ENCODE results near the gene TPCN2. TPM values are rescaled to one million over a fixed set of nuclear protein-coding genes. Genes with fewer than 3 reads are reported as not detected.

The TPCN2 gene
- total and polyA plus RNA-seq, 11 donors = 4.1 to 17.6 (median 7.5) TPM

GRCh38 chr11:69135420-69136363 lies 87.0 kb downstream of the TPCN2 start:
- DNase-seq (no peak), ATAC-seq (no peak)
- peaks cover 0 to 9% (median 2%) of the 10 kb centered on the region in 12 donors for H3K9me3 ChIP-seq
- WGBS, 4 donors = 86 to 89% (median 88%) methylated on average over 13 to 14 of the region's 14 CpGs
- intact Hi-C loops (cut with DNase I) = loop anchor here in 5 of 10 donors (10.0 kb wide), 6 partner anchors 69 to 359 kb away; partner anchors contain the start of gene MYEOV (in 2 of the 5)
- no peak overlapping the region for H3K27ac ChIP-seq
- H3K4me1 ChIP-seq = peaks cover 0 to 14% (median 13%) of the 10 kb centered on the region in 12 donors
- H3K36me3 ChIP-seq = no peaks in the 10 kb centered on the region
- H3K4me3 ChIP-seq = no peak overlapping the region
- TF ChIP-seq POLR2A (IDR thresholded peaks at IDR 0.05) (no peak), CTCF (IDR thresholded peaks at IDR 0.05) (no peak)
- no peaks in the 10 kb centered on the region for H3K27me3 ChIP-seq

DNA sequence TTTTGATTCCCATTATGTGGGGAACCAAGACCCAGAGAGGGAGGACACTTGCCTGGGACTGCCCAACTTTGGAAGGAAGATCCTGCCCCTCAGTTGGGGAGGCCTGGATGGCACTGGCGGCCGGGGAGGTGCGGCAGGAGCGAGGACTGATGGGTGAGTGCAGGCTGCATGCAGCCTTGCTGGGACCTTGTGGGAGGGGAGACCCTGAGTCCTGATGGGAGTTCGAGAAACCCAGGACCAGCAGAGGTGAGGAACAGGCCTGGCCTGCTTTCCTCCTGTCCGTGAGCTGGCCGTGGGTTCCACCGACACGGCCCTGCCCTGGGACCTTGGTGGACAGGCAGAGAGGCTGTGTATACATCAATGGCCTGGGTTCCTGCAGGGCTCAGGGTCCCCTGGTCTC lies 87.7 kb downstream of the TPCN2 start:
- WGBS, 4 donors = 85 to 99% (median 97%) methylated on average over 5 to 9 of the region's 9 CpGs
- ATAC-seq = no peak
- intact Hi-C loops (cut with DNase I) = loop anchor here in 5 of 10 donors (10.0 kb wide), 6 partner anchors 68 to 358 kb away; partner anchors contain the start of gene MYEOV (in 2 of the 5)
- Histone ChIP-seq H3K4me1 (peaks cover 0 to 6% (median 6%) of the 10 kb centered on the region in 12 donors), H3K9me3 (peaks cover 0 to 9% (median 2%) of the 10 kb centered on the region in 12 donors), H3K27ac (no peak overlapping the region), H3K36me3 (no peaks in the 10 kb centered on the region), H3K4me3 (no peak overlapping the region), H3K27me3 (no peaks in the 10 kb centered on the region)
- DNase-seq = no peak
- TF ChIP-seq CTCF (IDR thresholded peaks at IDR 0.05) (no peak), POLR2A (IDR thresholded peaks at IDR 0.05) (no peak)

- TF ChIP-seq POLR2A (IDR thresholded peaks at IDR 0.05) (no peak), CTCF (IDR thresholded peaks at IDR 0.05) (no peak)
- WGBS, 4 donors = 88 to 92% (median 91%) methylated on average over 7 to 8 of the region's 8 CpGs
- Histone ChIP-seq H3K27me3 (no peaks in the 10 kb centered on the region), H3K4me1 (no peaks in the 10 kb centered on the region), H3K27ac (no peak overlapping the region), H3K9me3 (peaks cover 0 to 9% (median 2%) of the 10 kb centered on the region in 12 donors), H3K36me3 (no peaks in the 10 kb centered on the region), H3K4me3 (no peak overlapping the region)
- intact Hi-C loops (cut with DNase I) = loop anchor here in 5 of 10 donors (10.0 kb wide), 6 partner anchors 68 to 358 kb away; partner anchors contain the start of gene MYEOV (in 2 of the 5)
- ATAC-seq (no peak), DNase-seq (no peak)
Measured at GRCh38 chr11:69137151-69137844, 88.6 kb downstream of the TPCN2 start.

Measured in heart left ventricle (tissue), 16 donors.